ENCODE results near the gene ST6GALNAC1. TPM values are rescaled to one million over a fixed set of nuclear protein-coding genes. Genes with fewer than 3 reads are reported as not detected.

Gene ST6GALNAC1
- total and polyA plus RNA-seq, 2 of the 4 experiments (the other 2 are of a cell fraction) = not detected

GRCh38 chr17:76667786-76668453, 24.4 kb upstream of the ST6GALNAC1 start:
- Histone ChIP-seq H3K27me3 (ENCODE audit: control insufficient read depth, insufficient read depth, low read length) (no peaks in the 10 kb centered on the region; the same call in 1 of the 2 replicates), H4K20me1 (ENCODE audit: insufficient read depth, low read length) (no peaks in the 10 kb centered on the region), H3K9me1 (ENCODE audit: insufficient read depth, low read length) (peaks cover 13% of the 10 kb centered on the region), H3K23ac (ENCODE audit: low read depth, low read length) (peak overlapping the region; percentile 41; the same call in 1 of the 2 replicates), H3K4ac (ENCODE audit: low read depth, low read length) (peak overlapping the region; percentile 85), H3K9me3 (ENCODE audit: control insufficient read depth, insufficient read depth, low read length) (no peaks in the 10 kb centered on the region), H3K18ac (ENCODE audit: low read depth, low read length) (peak overlapping the region; percentile 12), H3K14ac (replicated peaks; ENCODE audit: low read depth, low read length) (peak overlapping the region; percentile 73), H3K4me3 (ENCODE audit: insufficient read depth, low read depth, low read length) (no peak overlapping the region), H3K4me1 (ENCODE audit: control insufficient read depth, insufficient read depth, low read length) (peaks cover 17% of the 10 kb centered on the region), H4K8ac (ENCODE audit: low read depth in 2 of 2, low read length in 2 of 2) (peak overlapping the region; percentile 36 to 56; a peak in 2 of 4 replicates), H2BK20ac (ENCODE audit: low read depth, low read length) (peak overlapping the region; percentile 84), H3K56ac (ENCODE audit: extremely low read depth, insufficient read depth, low read length) (no peak overlapping the region), H3K9ac (ENCODE audit: low read depth, low read length) (no peak overlapping the region), H2BK15ac (ENCODE audit: low read depth, low read length) (peak overlapping the region; percentile 91; the same call in 2 of the 3 replicates), H2BK5ac (ENCODE audit: low read depth, low read length, poor library complexity, severe bottlenecking) (peak overlapping the region; percentile 41), H2BK120ac (ENCODE audit: low read depth, low read length) (peak overlapping the region; percentile 56), H2AK9ac (replicated peaks; ENCODE audit: low read depth, low read length, poor library complexity) (no peak overlapping the region), H4K91ac (ENCODE audit: insufficient read depth, low read depth, low read length) (peak overlapping the region; percentile 84), H2AFZ (replicated peaks; ENCODE audit: low read length, poor library complexity) (peak overlapping the region; percentile 75), H3K36me3 (ENCODE audit: control insufficient read depth, insufficient read depth, low read length) (no peaks in the 10 kb centered on the region), H3K4me2 (ENCODE audit: low read depth, low read length) (peak overlapping the region; percentile 0; the same call in 1 of the 2 replicates), H3K27ac (ENCODE audit: insufficient read depth, low read length) (peak overlapping the region; percentile 49), H2AK5ac (ENCODE audit: low read depth, low read length) (peak overlapping the region; percentile 79), H3K79me1 (ENCODE audit: low read depth in 1 of 2, low read length in 2 of 2) (peaks cover 0 to 15% of the 10 kb centered on the region in 2 experiments; a peak in 2 of 4 replicates), H4K5ac (ENCODE audit: low read depth, low read length) (peak overlapping the region; percentile 50; the same call in 1 of the 2 replicates)
- intact Hi-C loops (cut with micrococcal nuclease) = no loop called here
- dilution Hi-C loops (cut with HindIII; ENCODE audit: low sequenced_read_pairs, unreplicated experiment) = no loop called here
- DNase-seq (no peak), ATAC-seq (ENCODE audit: low read depth) (no peak)
- in situ Hi-C loops (cut with MboI; ENCODE audit: low sequenced_read_pairs) = no loop called here
- BruUV-seq (replicated peaks) = no TSS peak
- WGBS, 2 experiments (ENCODE audit: extremely low coverage in 2 of 2, insufficient read length in 1 of 2) = 77% methylated on average over 4 of the region's 14 CpGs; no CpG with 5 or more reads in 1 of the 2 experiments
- ChIA-PET POLR2A (ENCODE audit: unreplicated experiment) (interaction anchor here (0.5 kb wide), 1 partner anchor 49 kb away, joined by 3 read pairs; no protein-coding TSS in a partner anchor), CTCF (interaction anchor here (0.7 kb wide), 1 partner anchor 15 kb away, joined by 4 read pairs; no protein-coding TSS in a partner anchor)
- TF ChIP-seq RCOR1 (IDR thresholded peaks at IDR 0.05; ENCODE audit: insufficient replicate concordance, low read length) (no peak), RFX5 (IDR thresholded peaks at IDR 0.05; ENCODE audit: low read depth, low read length) (no peak), USF2 (IDR thresholded peaks at IDR 0.05; ENCODE audit: low read depth, low read length) (no peak), POLR2A (IDR thresholded peaks at IDR 0.05; ENCODE audit: low read depth, low read length) (no peak), CTCF (conservative IDR thresholded peaks at IDR 0.05; ENCODE audit: low read depth, low read length) (no peak), NFE2L2 (IDR thresholded peaks at IDR 0.05; ENCODE audit: low read depth, low read length) (no peak), MXI1 (IDR thresholded peaks at IDR 0.05; ENCODE audit: borderline replicate concordance, low read depth, low read length) (no peak), SMC3 (IDR thresholded peaks at IDR 0.05; ENCODE audit: low read depth, low read length) (no peak), CEBPB (IDR thresholded peaks at IDR 0.05; ENCODE audit: low read depth, low read length) (no peak), MAFK (IDR thresholded peaks at IDR 0.05; ENCODE audit: low read depth, low read length) (no peak), BHLHE40 (IDR thresholded peaks at IDR 0.05; ENCODE audit: low read depth, low read length) (no peak), ELK1 (IDR thresholded peaks at IDR 0.05; ENCODE audit: borderline replicate concordance, low read depth, low read length) (no peak), RAD21 (IDR thresholded peaks at IDR 0.05; ENCODE audit: low read length) (no peak), FOS (IDR thresholded peaks at IDR 0.05; ENCODE audit: low read depth, low read length) (no peak), CHD1 (IDR thresholded peaks at IDR 0.05; ENCODE audit: low read depth, low read length) (no peak)
